IMR-90 (cell line): ENCODE data around the gene SIGLEC6. TPM values are rescaled to one million over a fixed set of nuclear protein-coding genes. Genes with fewer than 3 reads are reported as not detected.

Source experiments
- ATAC-seq: fragments of 200-7000 bp; cut with Tn5 transposase; 2 replicates; pipeline ENCODE4 v1.9.1; 2020; ENCODE audit warnings: low read depth, mild to moderate bottlenecking, moderate library complexity
- BruUV-seq: library from RNA; stranded (reverse); fragments of 400-500 nt; replicated peaks from 2 replicates; lab custom pipeline; 2021; lab: Mats Ljungman, UMichigan
- CTCF ChIA-PET: fragments of 300-600 bp; formaldehyde crosslinking; extraction: SDS; loops from one replicate; lab custom pipeline; 2021; ENCODE audit warnings: antibody characterized with exemption; lab: Yijun Ruan, JAX
- POLR2A ChIA-PET: fragments of 300-600 bp; sonication (Branson Sonifier 250); formaldehyde crosslinking; loops from one replicate; lab custom pipeline; 2022; ENCODE audit warnings: antibody characterized with exemption; ENCODE audit not compliant: unreplicated experiment; lab: Charles Lee
- DNase-seq: peaks from one replicate; pipeline ENCODE4 v3.0.0; 2013
- H2AFZ ChIP-seq: replicated peaks from 2 replicates; pipeline ENCODE3; 2013; ENCODE audit warnings: low read length, mild to moderate bottlenecking; ENCODE audit not compliant: poor library complexity
- H2AK5ac ChIP-seq: 2 replicates; pipeline ENCODE4 v1.6.1; 2013; ENCODE audit warnings: low read depth, low read length, inconsistent platforms
- H2AK9ac ChIP-seq: replicated peaks from 2 replicates; pipeline ENCODE3; 2013; ENCODE audit warnings: mild to moderate bottlenecking, low read depth, low read length, moderate library complexity; ENCODE audit not compliant: poor library complexity
- H2BK120ac ChIP-seq: 2 replicates; pipeline ENCODE4 v1.6.1; 2013; ENCODE audit warnings: low read depth, low read length, inconsistent platforms
- H2BK15ac ChIP-seq: 3 replicates; pipeline ENCODE4 v1.6.1; 2013; ENCODE audit warnings: low read depth, low read length, inconsistent platforms
- H2BK20ac ChIP-seq: 2 replicates; pipeline ENCODE4 v1.6.1; 2013; ENCODE audit warnings: low read depth, mild to moderate bottlenecking, inconsistent platforms, low read length, moderate library complexity
- H2BK5ac ChIP-seq: 2 replicates; pipeline ENCODE4 v1.6.1; 2013; ENCODE audit warnings: mild to moderate bottlenecking, low read depth, low read length, inconsistent platforms; ENCODE audit not compliant: poor library complexity, severe bottlenecking
- H3K14ac ChIP-seq: replicated peaks from 2 replicates; pipeline ENCODE4 v1.6.1; 2013; ENCODE audit warnings: low read depth, low read length, inconsistent platforms
- H3K18ac ChIP-seq: 2 replicates; pipeline ENCODE4 v1.6.1; 2013; ENCODE audit warnings: low read depth, low read length, control low read depth
- H3K23ac ChIP-seq: 2 replicates; pipeline ENCODE4 v1.6.1; 2013; ENCODE audit warnings: low read depth, low read length, inconsistent platforms
- H3K27ac ChIP-seq: 2 replicates; pipeline ENCODE4 v1.5.1; 2013; ENCODE audit warnings: mild to moderate bottlenecking, control low read depth, low read length; ENCODE audit not compliant: insufficient read depth
- H3K27me3 ChIP-seq: 2 replicates; pipeline ENCODE4 v1.6.1; 2013; ENCODE audit warnings: low read length; ENCODE audit not compliant: control insufficient read depth, insufficient read depth
- H3K36me3 ChIP-seq: 2 replicates; pipeline ENCODE4 v1.6.1; 2013; ENCODE audit warnings: low read length, mixed read lengths; ENCODE audit not compliant: control insufficient read depth, insufficient read depth
- H3K4ac ChIP-seq: 2 replicates; pipeline ENCODE4 v1.6.1; 2013; ENCODE audit warnings: low read depth, low read length, inconsistent platforms
- H3K4me1 ChIP-seq: 2 replicates; pipeline ENCODE4 v1.6.1; 2013; ENCODE audit warnings: low read length, mixed read lengths; ENCODE audit not compliant: control insufficient read depth, insufficient read depth
- H3K4me2 ChIP-seq: 2 replicates; pipeline ENCODE4 v1.6.1; 2013; ENCODE audit warnings: low read depth, mild to moderate bottlenecking, control low read depth, low read length, moderate library complexity
- H3K4me3 ChIP-seq: 2 replicates; pipeline ENCODE4 v1.5.1; 2013; ENCODE audit warnings: low read depth, mild to moderate bottlenecking, control low read depth, low read length, moderate library complexity; ENCODE audit not compliant: insufficient read depth
- H3K56ac ChIP-seq: 2 replicates; pipeline ENCODE4 v1.6.1; 2013; ENCODE audit warnings: low read length, inconsistent platforms; ENCODE audit not compliant: insufficient read depth; ENCODE audit errors: extremely low read depth
- H3K79me1 ChIP-seq, 2 experiments: 2 replicates each; pipeline ENCODE4 v1.6.1; 2013; ENCODE audit warnings: low read length in 2 of 2, inconsistent platforms in 1 of 2, low read depth in 1 of 2
- H3K9ac ChIP-seq: 2 replicates; pipeline ENCODE4 v1.6.1; 2013; ENCODE audit warnings: low read depth, low read length, control low read depth
- H3K9me1 ChIP-seq: 2 replicates; pipeline ENCODE4 v1.6.1; 2013; ENCODE audit warnings: low read length, inconsistent platforms; ENCODE audit not compliant: insufficient read depth
- H3K9me3 ChIP-seq: 2 replicates; pipeline ENCODE4 v1.6.1; 2013; ENCODE audit warnings: low read length; ENCODE audit not compliant: control insufficient read depth, insufficient read depth
- H4K20me1 ChIP-seq: 2 replicates; pipeline ENCODE4 v1.6.1; 2013; ENCODE audit warnings: low read length, inconsistent platforms; ENCODE audit not compliant: insufficient read depth
- H4K5ac ChIP-seq: 2 replicates; pipeline ENCODE4 v1.6.1; 2013; ENCODE audit warnings: mild to moderate bottlenecking, low read depth, low read length, control low read depth
- H4K8ac ChIP-seq, 2 experiments: 2 replicates each; pipeline ENCODE4 v1.6.1; 2013; ENCODE audit warnings: low read depth in 2 of 2, low read length in 2 of 2, control low read depth in 1 of 2, inconsistent platforms in 1 of 2
- H4K91ac ChIP-seq: 2 replicates; pipeline ENCODE4 v1.6.1; 2013; ENCODE audit warnings: low read depth, low read length, inconsistent platforms; ENCODE audit not compliant: insufficient read depth
- BHLHE40 ChIP-seq: fragments of 150-350 bp; IDR thresholded peaks from 2 replicates; pipeline ENCODE4 v1.6.1; 2016; ENCODE audit warnings: mild to moderate bottlenecking, low read depth, low read length
- CEBPB ChIP-seq: IDR thresholded peaks from 2 replicates; pipeline ENCODE4 v1.6.1; 2012; ENCODE audit warnings: low read depth, low read length, improper control_type of control experiment
- CHD1 ChIP-seq: IDR thresholded peaks from 2 replicates; pipeline ENCODE4 v1.6.1; 2012; ENCODE audit warnings: low read depth, low read length, improper control_type of control experiment
- CTCF ChIP-seq: conservative IDR thresholded peaks from 2 replicates; pipeline ENCODE4 v1.5.1; 2012; ENCODE audit warnings: mild to moderate bottlenecking, low read depth, low read length, improper control_type of control experiment
- ELK1 ChIP-seq: fragments of 150-350 bp; IDR thresholded peaks from 2 replicates; pipeline ENCODE4 v1.6.1; 2016; ENCODE audit warnings: low read depth, mild to moderate bottlenecking, low read length, moderate library complexity, borderline replicate concordance
- FOS ChIP-seq: fragments of 150-350 bp; IDR thresholded peaks from 2 replicates; pipeline ENCODE4 v1.6.1; 2016; ENCODE audit warnings: low read depth, low read length
- MAFK ChIP-seq: IDR thresholded peaks from 2 replicates; pipeline ENCODE4 v1.6.1; 2012; ENCODE audit warnings: low read depth, low read length, improper control_type of control experiment
- MAZ ChIP-seq: IDR thresholded peaks from 2 replicates; pipeline ENCODE4 v1.6.1; 2012; ENCODE audit warnings: low read depth, mild to moderate bottlenecking, low read length, improper control_type of control experiment, moderate library complexity, borderline replicate concordance
- MXI1 ChIP-seq: IDR thresholded peaks from 2 replicates; pipeline ENCODE4 v1.6.1; 2012; ENCODE audit warnings: low read depth, mild to moderate bottlenecking, low read length, moderate library complexity, borderline replicate concordance
- NFE2L2 ChIP-seq: fragments of 150-350 bp; IDR thresholded peaks from 2 replicates; pipeline ENCODE4 v1.6.1; 2016; ENCODE audit warnings: low read depth, mild to moderate bottlenecking, low read length
- POLR2A ChIP-seq: IDR thresholded peaks from 2 replicates; pipeline ENCODE4 v1.6.1; 2012; ENCODE audit warnings: mild to moderate bottlenecking, low read depth, low read length
- RAD21 ChIP-seq: IDR thresholded peaks from 2 replicates; pipeline ENCODE4 v1.6.1; 2012; ENCODE audit warnings: low read length, improper control_type of control experiment
- RCOR1 ChIP-seq: IDR thresholded peaks from 2 replicates; pipeline ENCODE4 v1.6.1; 2012; ENCODE audit warnings: mild to moderate bottlenecking, low read length, improper control_type of control experiment; ENCODE audit not compliant: insufficient replicate concordance
- RFX5 ChIP-seq: IDR thresholded peaks from 2 replicates; pipeline ENCODE4 v1.8.0; 2012; ENCODE audit warnings: low read depth, mild to moderate bottlenecking, low read length, moderate library complexity
- SMC3 ChIP-seq: fragments of 150-350 bp; IDR thresholded peaks from 2 replicates; pipeline ENCODE4 v1.6.1; 2016; ENCODE audit warnings: low read depth, mild to moderate bottlenecking, antibody characterized with exemption, low read length, moderate library complexity
- USF2 ChIP-seq: fragments of 150-350 bp; IDR thresholded peaks from 2 replicates; pipeline ENCODE4 v1.6.1; 2017; ENCODE audit warnings: mild to moderate bottlenecking, antibody characterized with exemption, low read length, low read depth
- WGBS, 2 experiments: methylation state at CpG; one replicate each; pipeline versions ENCODE4 v1.1.5 to v1.1.7; 2013; ENCODE audit warnings: missing lambda C conversion rate in 2 of 2; ENCODE audit not compliant: insufficient read length in 1 of 2; ENCODE audit errors: extremely low coverage in 2 of 2; 5-methylcytosine and 5-hydroxymethylcytosine counted together
- dilution Hi-C: fragments of 300-500 bp; cut with HindIII; formaldehyde crosslinking; loops from one replicate; pipeline ENCODE4 v1.14.3; 2018; ENCODE audit warnings: low sequenced_read_pairs; ENCODE audit not compliant: unreplicated experiment
- in situ Hi-C: fragments of 300-500 bp; cut with MboI; formaldehyde crosslinking; loops from 3 replicates; pipeline ENCODE4 v1.14.3; 2019; ENCODE audit warnings: low sequenced_read_pairs, inconsistent platforms, mixed read lengths
- intact Hi-C: fragments of 100-400 bp; cut with micrococcal nuclease; formaldehyde crosslinking; loops from 2 replicates; pipeline ENCODE4 v1.10.0; 2022
- polyA plus RNA-seq, 3 experiments: library from polyadenylated mRNA; depleted of rRNA; stranded (reverse); fragments of >200 nt; gene quantifications; 2 replicates each; pipeline ENCODE4 v1.2.3, GENCODE V29; 2012; ENCODE audit warnings: low replicate concordance in 1 of 3
- total RNA-seq: library from RNA; depleted of rRNA; stranded (reverse); fragments of >200 nt; gene quantifications from 2 replicates; pipeline ENCODE4 v1.2.3, GENCODE V29; 2012

The SIGLEC6 gene
- total and polyA plus RNA-seq, 2 of the 4 experiments (the other 2 are of a cell fraction) = not detected

GRCh38 chr19:51521357-51521756, 10.1 kb downstream of the SIGLEC6 start:
- CTCF ChIA-PET = no interaction called here
- intact Hi-C loops = no loop called here
- no peak overlapping the region for H3K4me3 ChIP-seq

More at GRCh38 chr19:51521357-51521756, 10.1 kb downstream of the SIGLEC6 start:
- no peak overlapping the region for H4K91ac ChIP-seq
- H3K14ac ChIP-seq = no peak overlapping the region
- no peaks in the 10 kb centered on the region for H3K79me1 ChIP-seq
- no peak overlapping the region for H3K27ac ChIP-seq
- H3K9me3 ChIP-seq = no peaks in the 10 kb centered on the region
- no peak overlapping the region for H2BK5ac ChIP-seq
- no peak overlapping the region for H3K4me2 ChIP-seq
- POLR2A ChIA-PET = no interaction called here
- no peak overlapping the region for H2AFZ ChIP-seq
- no peak for DNase-seq
- no peak overlapping the region for H2BK15ac ChIP-seq
- H3K4ac ChIP-seq = no peak overlapping the region
- TF ChIP-seq CTCF (no peak), POLR2A (no peak), MXI1 (no peak), FOS (no peak), BHLHE40 (no peak), SMC3 (no peak), RCOR1 (no peak), NFE2L2 (no peak), RAD21 (no peak), MAFK (no peak; the same call in 1 of the 2 replicates), CHD1 (no peak), USF2 (no peak), MAZ (no peak), ELK1 (no peak), CEBPB (no peak), RFX5 (no peak)
- no peak overlapping the region for H2BK120ac ChIP-seq
- no peak overlapping the region for H3K56ac ChIP-seq
- no peak overlapping the region for H4K5ac ChIP-seq
- ATAC-seq = no peak
- no peaks in the 10 kb centered on the region for H3K36me3 ChIP-seq
- dilution Hi-C loops (no loop called here), in situ Hi-C loops (no loop called here)
- no TSS peak for BruUV-seq
- no CpG with 5 or more reads among the region's 2 CpGs for WGBS, 2 experiments
- H2BK20ac ChIP-seq = no peak overlapping the region
- no peaks in the 10 kb centered on the region for H4K20me1 ChIP-seq
- H2AK5ac ChIP-seq = no peak overlapping the region
- H3K18ac ChIP-seq = no peak overlapping the region
- H3K23ac ChIP-seq = no peak overlapping the region
- no peaks in the 10 kb centered on the region for H3K9me1 ChIP-seq
- no peaks in the 10 kb centered on the region for H3K4me1 ChIP-seq
- no peak overlapping the region for H2AK9ac ChIP-seq
- H4K8ac ChIP-seq = no peak overlapping the region
- no peaks in the 10 kb centered on the region for H3K27me3 ChIP-seq
- no peak overlapping the region for H3K9ac ChIP-seq
